Fibroblast of lung (primary cell): ENCODE results near the gene TUBB8.

Experiments used
- CTCF ChIP-seq, 2 donors: IDR thresholded peaks in 1 of 2; conservative IDR thresholded peaks in 1 of 2; 1 replicate in 1 of 2; 2 replicates in 1 of 2; pipeline ENCODE4 v1.5.1; 2011 to 2012; ENCODE audit warnings: low read length in 2 of 2, control low read depth in 1 of 2, inconsistent platforms in 1 of 2, low read depth in 1 of 2, mild to moderate bottlenecking in 1 of 2
- EZH2 ChIP-seq: IDR thresholded peaks from 2 replicates; pipeline ENCODE4 v1.5.1; 2012; ENCODE audit warnings: low read length, control low read depth, mild to moderate bottlenecking; ENCODE audit errors: missing control alignments

- TF ChIP-seq CTCF (conservative IDR thresholded peaks at IDR 0.05 in 1 of 2, IDR thresholded peaks at IDR 0.05 in 1 of 2; ENCODE audit: low read depth in 1 of 2, low read length in 2 of 2): no peak
- no peak for TF ChIP-seq EZH2
These were observed 36.9 kb upstream of the TUBB8 start for GRCh38 chr10:86031-86430.
